HL-60/S4 treated with phorbol 12-myristate 13-acetate at 8.2 ng/mL for 4 days and 3 days (cell line): Measurements from ENCODE around the gene RNH1.

Experiments
- in situ Hi-C: fragments of 300-500 bp; cut with MboI; formaldehyde crosslinking; loops from 2 replicates; pipeline ENCODE4 v1.15.0; 2022; ENCODE audit warnings: low sequenced_read_pairs

The RNH1 gene

GRCh38 chr11:459511-460220 is 47.4 kb downstream of the RNH1 start:
- in situ Hi-C loops: no loop called here

GRCh38 chr11:457111-457760 is 49.8 kb downstream of the RNH1 start:
- in situ Hi-C loops: no loop called here

GRCh38 chr11:456533-456932 is 50.5 kb downstream of the RNH1 start:
- in situ Hi-C loops: no loop called here

- in situ Hi-C loops: no loop called here
Measured at GRCh38 chr11:455566-456147, 51.4 kb downstream of the RNH1 start.

GRCh38 chr11:454801-455565 is 52.1 kb downstream of the RNH1 start:
- in situ Hi-C loops: no loop called here

GRCh38 chr11:454043-454442 is 53.0 kb downstream of the RNH1 start:
- in situ Hi-C loops: no loop called here

GRCh38 chr11:453564-453963 is 53.5 kb downstream of the RNH1 start:
- in situ Hi-C loops: no loop called here

- in situ Hi-C loops: no loop called here
Measured at GRCh38 chr11:452916-453527, 54.0 kb downstream of the RNH1 start.

GRCh38 chr11:452203-452744 is 54.8 kb downstream of the RNH1 start:
- in situ Hi-C loops: no loop called here

GRCh38 chr11:451738-452137 is 55.3 kb downstream of the RNH1 start:
- in situ Hi-C loops: no loop called here

- in situ Hi-C loops: no loop called here
Measured at GRCh38 chr11:450809-451451, 56.1 kb downstream of the RNH1 start.

- in situ Hi-C loops: no loop called here
Measured at GRCh38 chr11:449889-450808, 56.9 kb downstream of the RNH1 start, which contains the start of gene PTDSS2. PTDSS2 (plus strand) TSS chr11:450279; CDS start chr11:450456, 177 bp downstream.

- in situ Hi-C loops: no loop called here
Measured at GRCh38 chr11:447923-448731, 58.9 kb downstream of the RNH1 start.

- in situ Hi-C loops: no loop called here
Measured at GRCh38 chr11:446891-447290, 60.2 kb downstream of the RNH1 start.

- in situ Hi-C loops: no loop called here
Measured at GRCh38 chr11:445765-446588, 61.1 kb downstream of the RNH1 start.
